HG02588 (cell line): ENCODE data around the gene ANKRD44.

ENCODE experiments used
- ATAC-seq: cut with Tn5 transposase; IDR thresholded peaks from one replicate; pipeline ENCODE4 v1.9.1; 2021; ENCODE audit warnings: mild to moderate bottlenecking, moderate library complexity; ENCODE audit not compliant: unreplicated experiment

ANKRD44 gene

DNA sequence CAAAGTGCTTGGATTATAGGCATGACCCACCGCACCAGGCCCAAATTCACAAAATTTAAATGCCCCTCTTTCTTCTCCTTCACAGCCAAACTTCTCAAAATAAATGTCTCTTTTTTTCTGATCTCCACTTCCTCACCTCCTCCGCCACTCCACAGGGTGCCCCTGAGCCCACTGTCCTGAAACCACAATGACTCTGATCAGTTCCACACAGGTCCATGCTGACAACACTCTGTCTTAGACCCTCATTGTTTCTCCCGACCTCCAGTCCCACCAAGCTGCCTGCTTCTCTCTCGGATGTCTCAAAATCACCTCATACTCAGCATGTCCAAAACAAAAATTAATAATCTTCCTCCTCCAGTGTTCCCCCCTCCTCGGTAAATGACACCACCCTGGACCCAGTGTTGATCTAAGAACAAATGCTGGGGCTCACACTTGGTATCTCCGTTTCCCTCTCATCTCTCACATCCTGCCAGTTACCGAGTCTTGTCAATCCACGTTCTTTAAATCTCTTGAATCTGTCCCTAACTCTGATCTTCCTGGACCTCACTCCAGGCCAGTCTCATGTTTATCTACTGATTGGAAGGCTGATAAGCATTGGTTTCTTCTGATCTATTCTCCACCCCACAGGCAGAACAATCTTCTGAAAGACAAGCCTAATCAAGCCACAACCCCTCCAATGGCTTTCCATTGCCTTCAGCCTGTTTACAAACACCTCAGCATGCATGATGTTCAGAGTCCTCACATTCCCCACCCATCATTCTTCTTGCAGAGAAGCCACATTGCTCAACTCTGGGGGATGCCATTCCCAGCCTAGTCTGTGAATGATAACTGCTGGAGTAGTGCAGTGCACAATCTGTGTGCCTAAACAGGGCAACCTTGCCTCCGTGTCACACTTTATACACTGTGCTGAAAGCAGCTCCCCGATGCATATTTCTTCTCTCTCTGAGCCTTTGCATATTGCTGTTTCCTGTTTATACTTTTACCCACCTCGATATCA, 12.4 kb upstream of the ANKRD44 start:
- peak; percentile 43 for ATAC-seq

DNA sequence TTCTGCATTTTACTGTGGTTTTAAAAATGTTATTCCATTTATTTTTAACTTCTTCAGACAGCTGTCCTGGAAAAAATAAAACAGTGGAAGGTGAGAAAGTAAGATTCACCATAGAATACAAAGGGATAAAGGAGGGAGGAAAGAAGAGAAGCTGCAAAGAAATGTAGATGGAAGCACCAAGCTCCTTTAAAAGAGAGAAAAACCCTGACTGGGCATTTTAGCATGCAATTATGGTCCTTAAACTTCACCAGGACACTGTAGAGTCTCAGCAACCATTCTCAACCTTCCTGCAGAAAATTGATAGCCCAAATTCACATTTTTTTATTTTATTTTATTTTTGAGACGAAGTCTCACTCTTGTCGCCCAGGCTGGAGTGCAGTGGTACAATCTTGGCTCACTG, 11.6 kb upstream of the ANKRD44 start:
- ATAC-seq = no peak

- no peak for ATAC-seq
Measured at GRCh38 chr2:197315371-197315770, 4.8 kb upstream of the ANKRD44 start.

DNA sequence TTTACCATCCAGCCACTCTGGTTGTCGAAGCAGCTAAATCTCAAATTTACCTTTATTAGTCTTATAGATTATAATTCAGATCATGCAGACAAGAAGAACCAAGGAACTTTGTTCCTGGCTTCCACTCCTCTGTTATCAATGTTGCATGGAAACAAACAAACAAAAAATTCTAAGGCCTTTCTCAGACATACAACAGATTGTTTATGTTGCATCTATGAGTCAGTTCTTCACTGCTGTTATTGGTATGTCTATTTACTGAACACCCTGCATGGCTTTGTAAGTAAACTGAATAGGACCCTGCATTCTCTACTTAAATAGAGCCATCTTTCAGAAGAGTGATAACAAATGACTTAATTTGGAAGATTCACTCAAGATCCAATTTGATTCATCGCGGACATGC, 1.6 kb upstream of the ANKRD44 start:
- no peak for ATAC-seq

GRCh38 chr2:197311421-197312033, 947 bp upstream of the ANKRD44 start:
- ATAC-seq = no peak

- no peak for ATAC-seq
Measured at GRCh38 chr2:197310987-197311420, 424 bp upstream of the ANKRD44 start.

GRCh38 chr2:197309691-197310231, 819 bp downstream of the ANKRD44 start:
- no peak for ATAC-seq

DNA sequence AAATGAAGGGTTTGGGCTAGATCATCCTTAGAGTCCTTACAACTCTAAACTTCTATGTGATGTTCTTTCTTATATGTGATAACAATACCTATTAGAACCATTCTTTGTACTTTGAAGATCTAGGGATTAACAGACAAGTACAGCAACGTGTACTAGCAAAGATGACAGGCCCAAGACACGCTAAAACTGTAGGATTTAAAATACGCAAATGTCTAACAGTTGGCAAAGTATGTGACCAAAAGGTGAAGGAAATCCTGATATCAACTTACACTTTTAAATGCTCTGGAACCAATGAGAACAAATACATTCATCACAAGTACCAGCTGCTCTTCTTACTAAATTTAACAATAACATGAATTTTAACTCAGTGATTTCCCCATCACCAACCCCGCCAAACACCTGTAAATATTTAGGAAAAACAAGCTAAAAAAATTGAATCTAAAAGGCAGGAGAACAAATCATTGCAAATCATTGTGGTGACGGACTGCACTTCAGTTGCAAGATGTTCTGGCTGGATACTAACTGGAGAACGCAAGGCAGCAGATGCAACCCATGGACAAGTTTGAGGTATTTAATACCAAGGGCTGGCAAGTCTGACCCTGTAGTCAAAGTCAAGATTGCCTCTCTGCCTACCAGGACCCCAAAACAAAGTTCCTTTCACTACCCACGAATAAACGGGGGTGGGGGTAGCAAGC, 1.4 kb downstream of the ANKRD44 start:
- no peak for ATAC-seq

- ATAC-seq = no peak
Measured at GRCh38 chr2:197308585-197308984, 2.0 kb downstream of the ANKRD44 start.

DNA sequence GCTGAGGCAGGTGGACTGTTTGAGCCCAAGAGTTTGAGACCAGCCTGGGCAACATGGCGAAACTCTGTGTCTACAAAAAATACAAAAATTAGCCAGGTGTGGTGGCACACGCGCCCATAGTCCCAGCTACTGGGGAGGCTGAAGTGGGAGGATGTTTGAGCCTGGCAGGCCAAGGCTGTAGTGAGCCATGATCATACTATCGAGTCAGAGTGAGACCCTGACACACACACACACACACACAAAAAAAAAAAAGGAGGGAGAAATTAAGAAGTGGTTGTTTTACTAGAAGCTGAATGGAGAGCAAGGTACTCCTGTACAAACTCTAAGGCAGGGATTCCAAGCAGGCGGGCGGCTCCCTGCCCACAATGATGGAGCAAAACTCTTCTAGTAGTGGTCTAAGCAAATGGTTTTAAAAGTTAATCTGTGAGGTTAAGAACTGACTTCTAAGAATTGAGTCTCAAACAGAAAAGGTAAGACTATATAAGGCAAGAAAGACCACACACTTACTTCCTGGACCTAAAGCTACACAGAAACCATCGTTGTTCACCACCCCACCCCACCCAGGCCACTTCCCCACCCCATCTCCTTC, 2.6 kb downstream of the ANKRD44 start:
- ATAC-seq = no peak

DNA sequence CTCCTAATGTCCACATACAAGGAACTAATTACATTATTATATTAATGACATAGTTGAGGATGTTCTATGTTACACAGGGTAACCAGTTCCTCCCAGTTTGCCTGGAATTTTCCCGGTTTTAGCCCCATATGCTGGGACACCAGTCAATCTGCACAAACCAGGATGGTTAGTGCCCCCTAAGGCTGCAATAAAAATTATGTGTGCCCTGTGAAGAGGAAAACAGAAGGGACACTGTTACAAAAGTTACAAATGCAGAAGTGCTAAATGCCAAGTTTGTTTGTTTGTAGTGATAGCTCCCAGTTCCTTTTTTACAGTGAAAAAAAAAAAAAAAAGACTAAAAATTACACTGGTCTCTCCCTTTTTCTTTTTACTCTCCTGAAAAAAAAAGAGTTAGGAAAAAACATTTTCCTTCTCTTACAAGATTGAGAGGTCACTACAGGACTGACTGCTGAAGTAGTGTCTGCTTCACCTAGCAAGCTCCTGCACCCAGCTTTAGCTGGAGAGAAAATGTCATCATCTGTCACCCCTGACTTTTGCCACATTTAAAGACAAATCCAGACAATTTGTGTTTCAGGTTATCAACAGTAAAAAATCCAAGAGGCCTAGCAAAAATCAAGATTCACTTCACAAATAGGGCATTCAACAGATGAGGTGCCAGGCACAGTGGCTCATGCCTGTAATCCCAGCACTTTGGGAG, 3.2 kb downstream of the ANKRD44 start:
- no peak for ATAC-seq

DNA sequence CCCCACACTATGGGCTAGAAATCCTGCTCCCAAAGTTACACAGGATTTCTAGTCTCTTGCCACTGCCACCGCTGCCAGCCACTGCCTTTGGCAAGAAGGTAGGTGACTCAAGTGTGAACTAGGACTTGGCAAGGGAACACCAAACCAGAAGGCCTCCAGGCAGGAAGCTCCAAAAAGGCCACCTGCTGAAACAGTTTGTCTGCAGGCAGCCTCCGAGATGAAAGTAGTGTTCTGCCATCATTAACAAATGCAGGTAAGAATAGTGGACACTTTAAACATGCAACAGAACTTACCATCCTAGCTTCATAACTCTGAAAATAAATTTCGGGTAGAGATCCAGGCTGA, 3.9 kb downstream of the ANKRD44 start:
- ATAC-seq = no peak

DNA sequence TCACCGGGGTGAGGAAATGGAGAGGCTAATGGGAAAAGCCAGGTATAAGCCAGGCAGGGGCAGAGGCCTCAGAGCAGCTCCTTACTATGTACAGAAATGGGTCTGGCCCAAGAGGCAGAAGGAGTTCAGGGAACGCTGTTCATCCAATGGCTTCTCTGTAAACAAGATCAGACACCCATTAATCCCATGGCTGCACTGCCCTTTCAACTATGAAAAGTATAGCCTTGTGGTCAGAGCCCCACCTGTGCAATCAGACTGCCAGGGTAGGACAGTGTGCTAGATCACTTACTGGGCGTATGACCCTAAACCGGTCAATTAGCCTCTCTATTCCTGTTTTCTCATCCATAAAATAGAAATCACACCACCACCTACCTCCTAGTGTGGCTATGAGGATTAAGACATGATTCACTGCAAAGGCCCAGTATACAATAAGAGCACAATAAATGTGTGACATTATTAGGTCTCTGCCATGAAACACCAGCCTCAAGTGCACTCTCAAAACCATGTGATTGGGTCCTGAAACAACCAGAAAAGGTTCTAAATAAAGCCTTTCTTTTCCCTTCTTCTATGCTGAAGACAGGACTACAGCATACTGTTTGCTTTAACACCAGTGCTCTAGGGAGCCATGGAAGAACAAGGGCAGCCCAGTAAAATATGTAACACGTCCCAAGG, 4.4 kb downstream of the ANKRD44 start:
- no peak for ATAC-seq

GRCh38 chr2:197304556-197305011, 6.0 kb downstream of the ANKRD44 start:
- peak; percentile 30 for ATAC-seq

DNA sequence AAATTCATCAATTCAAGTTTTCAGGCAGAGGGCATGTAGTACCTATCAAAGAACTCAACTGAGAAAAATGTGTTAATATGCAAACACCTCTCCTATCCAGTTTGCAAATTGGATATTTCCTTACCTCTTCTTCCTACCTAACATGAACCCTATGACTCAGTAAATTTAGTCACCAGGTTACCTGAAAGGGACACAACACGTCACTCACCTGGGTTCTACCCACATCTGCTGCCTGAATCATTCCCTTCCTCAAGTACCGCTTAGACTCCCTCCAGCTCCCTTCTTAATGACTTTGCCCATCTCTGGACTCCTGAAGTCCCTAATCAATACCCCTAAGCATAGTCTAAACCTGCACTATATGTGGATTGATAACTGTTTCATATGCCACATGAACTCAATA, 10.4 kb downstream of the ANKRD44 start:
- ATAC-seq = no peak

GRCh38 chr2:197298609-197299008, 12.0 kb downstream of the ANKRD44 start:
- no peak for ATAC-seq

DNA sequence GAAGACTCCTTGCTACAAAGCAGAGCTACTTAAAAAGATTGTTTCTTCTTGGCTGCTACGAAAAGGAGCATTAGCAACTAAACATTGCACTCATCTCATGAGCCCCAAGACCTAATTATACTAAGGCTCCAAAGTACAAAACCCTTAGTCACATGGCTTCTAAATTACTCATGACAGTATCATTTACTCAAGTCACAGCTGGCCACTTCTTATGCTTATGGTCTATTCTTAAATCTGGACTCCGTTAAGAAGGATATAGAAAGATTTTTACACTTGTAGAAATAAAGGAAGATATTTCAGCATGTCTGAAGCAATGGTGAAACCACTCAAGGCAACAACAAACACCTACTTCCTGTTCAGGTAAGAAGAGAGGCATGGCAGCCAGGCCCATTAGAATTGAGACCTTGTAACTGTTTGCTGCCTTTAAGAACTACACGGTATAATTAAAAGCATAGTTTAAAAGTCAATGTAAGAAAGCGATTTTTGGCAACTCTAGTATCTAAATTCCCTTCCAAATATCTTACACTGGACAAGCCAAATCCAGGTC, 12.7 kb downstream of the ANKRD44 start:
- peak; percentile 36 for ATAC-seq

- no peak for ATAC-seq
Measured at GRCh38 chr2:197297266-197297665, 13.3 kb downstream of the ANKRD44 start.

DNA sequence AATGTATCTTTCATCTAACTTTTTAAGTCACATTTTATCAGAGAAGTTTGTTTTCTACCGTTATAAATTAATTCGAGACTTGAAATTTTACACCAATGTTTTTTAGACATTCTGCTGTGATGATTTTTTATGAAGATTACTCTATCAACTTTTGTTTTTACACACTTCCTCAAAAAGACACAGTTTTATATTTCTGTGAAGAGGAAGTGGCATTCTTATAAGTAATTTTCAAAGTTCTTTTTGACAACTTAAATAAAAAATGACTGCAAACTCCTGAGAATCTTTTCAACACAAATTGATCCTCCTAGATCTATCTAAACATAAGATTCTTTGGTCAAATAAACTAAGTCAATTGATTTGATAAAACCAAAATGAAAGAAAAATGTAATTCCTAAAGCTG, 13.7 kb downstream of the ANKRD44 start:
- ATAC-seq = no peak
